Epithelial cell of esophagus (primary cell): ENCODE measurements around the gene KLHDC2.
A peak's percentile ranks its signal among the peaks of the same experiment; 100 is the strongest.
"Not testable (repeated sequence)": the region's sequence is repeated elsewhere in the genome, so short reads cannot be mapped to it uniquely, and the experiment has no call there.

Experiments used
- DNase-seq: peaks from one replicate; pipeline ENCODE4 v3.0.0; 2010; ENCODE audit warnings: low read depth
- H3K4me3 ChIP-seq: 2 replicates; pipeline ENCODE4 v1.5.1; 2011; ENCODE audit warnings: mild to moderate bottlenecking, low read length, control low read depth
- CTCF ChIP-seq: IDR thresholded peaks from 2 replicates; pipeline ENCODE4 v1.5.1; 2011; ENCODE audit warnings: low read depth, mild to moderate bottlenecking, low read length, control low read depth, inconsistent platforms; ENCODE audit not compliant: insufficient read depth; ENCODE audit errors: missing control alignments

The KLHDC2 gene

GRCh38 chr14:49769171-49769570 is 1.2 kb downstream of the KLHDC2 start:
- TF ChIP-seq CTCF = no peak
- DNase-seq = peak; percentile 22
- H3K4me3 ChIP-seq = peak overlapping the region; percentile 80

- peak; percentile 7 for DNase-seq
- TF ChIP-seq CTCF = no peak
- H3K4me3 ChIP-seq = peak overlapping the region; percentile 80
These were observed 1.7 kb downstream of the KLHDC2 start for GRCh38 chr14:49769581-49770211.

- TF ChIP-seq CTCF = no peak
- peak overlapping the region; percentile 80 for H3K4me3 ChIP-seq
- peak; percentile 5 for DNase-seq
These were observed 2.4 kb downstream of the KLHDC2 start for GRCh38 chr14:49770212-49770817.

- not testable (repeated sequence) for H3K4me3 ChIP-seq, DNase-seq
These were observed 3.7 kb downstream of the KLHDC2 start for GRCh38 chr14:49771691-49772090.

- no peak overlapping the region for H3K4me3 ChIP-seq
- no peak for DNase-seq
- no peak for TF ChIP-seq CTCF
These were observed 6.2 kb downstream of the KLHDC2 start for GRCh38 chr14:49774106-49774505.

- no peak overlapping the region for H3K4me3 ChIP-seq
- DNase-seq = no peak
- TF ChIP-seq CTCF = no peak
These were observed 10.5 kb downstream of the KLHDC2 start for GRCh38 chr14:49778421-49778820.

GRCh38 chr14:49781040-49781439 is 13.1 kb downstream of the KLHDC2 start:
- not testable (repeated sequence) for DNase-seq, H3K4me3 ChIP-seq

- DNase-seq = no peak
- no peak for TF ChIP-seq CTCF
- no peak overlapping the region for H3K4me3 ChIP-seq
These were observed 15.6 kb downstream of the KLHDC2 start for GRCh38 chr14:49783394-49784014.
